Measurements from ENCODE around the gene ASB8.

The ASB8 gene

GRCh38 chr12:48119078-48119833, 38.1 kb downstream of the ASB8 start, which contains the start of gene PFKM:
PFKM (plus strand) TSS chr12:48119364; CDS start chr12:48122775, 3,411 bp downstream.
- no peak for TF ChIP-seq EGR1 (IDR thresholded peaks at IDR 0.05)
- TF ChIP-seq, protein P1, sequence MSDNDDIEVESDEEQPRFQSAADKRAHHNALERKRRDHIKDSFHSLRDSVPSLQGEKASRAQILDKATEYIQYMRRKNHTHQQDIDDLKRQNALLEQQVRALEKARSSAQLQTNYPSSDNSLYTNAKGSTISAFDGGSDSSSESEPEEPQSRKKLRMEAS (IDR thresholded peaks at IDR 0.05) = peak; percentile 58
- TF ChIP-seq CEBPB (IDR thresholded peaks at IDR 0.05) = no peak
- no peak for TF ChIP-seq FOXM1 (IDR thresholded peaks at IDR 0.05; ENCODE audit: borderline replicate concordance, low read depth)
- peak; percentile 23; the same call in 1 of the 2 replicates for TF ChIP-seq ZBTB7A (IDR thresholded peaks at IDR 0.05; ENCODE audit: low read depth)
- peak; percentile 79 for TF ChIP-seq TAF1 (IDR thresholded peaks at IDR 0.05; ENCODE audit: low read depth)
- TF ChIP-seq, protein P2, sequence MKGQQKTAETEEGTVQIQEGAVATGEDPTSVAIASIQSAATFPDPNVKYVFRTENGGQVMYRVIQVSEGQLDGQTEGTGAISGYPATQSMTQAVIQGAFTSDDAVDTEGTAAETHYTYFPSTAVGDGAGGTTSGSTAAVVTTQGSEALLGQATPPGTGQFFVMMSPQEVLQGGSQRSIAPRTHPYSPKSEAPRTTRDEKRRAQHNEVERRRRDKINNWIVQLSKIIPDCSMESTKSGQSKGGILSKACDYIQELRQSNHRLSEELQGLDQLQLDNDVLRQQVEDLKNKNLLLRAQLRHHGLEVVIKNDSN (IDR thresholded peaks at IDR 0.05) = no peak
- TF ChIP-seq EP300 (IDR thresholded peaks at IDR 0.05; ENCODE audit: borderline replicate concordance) = no peak; the same call in 1 of the 2 replicates
- TF ChIP-seq YY1 (IDR thresholded peaks at IDR 0.05; ENCODE audit: low read depth) = peak; percentile 71
- no peak for TF ChIP-seq NFIC (IDR thresholded peaks at IDR 0.05)
- no peak; the same call in 1 of the 2 replicates for TF ChIP-seq TCF12 (IDR thresholded peaks at IDR 0.05; ENCODE audit: low read depth)
- no peak for TF ChIP-seq RAD21 (IDR thresholded peaks at IDR 0.05; ENCODE audit: low read depth)
- no peak for TF ChIP-seq CREB1 (IDR thresholded peaks at IDR 0.05; ENCODE audit: low read depth)
- no peak for TF ChIP-seq TEAD4 (IDR thresholded peaks at IDR 0.05)
- TF ChIP-seq REST (IDR thresholded peaks at IDR 0.05; ENCODE audit: low read depth) = no peak

DNA sequence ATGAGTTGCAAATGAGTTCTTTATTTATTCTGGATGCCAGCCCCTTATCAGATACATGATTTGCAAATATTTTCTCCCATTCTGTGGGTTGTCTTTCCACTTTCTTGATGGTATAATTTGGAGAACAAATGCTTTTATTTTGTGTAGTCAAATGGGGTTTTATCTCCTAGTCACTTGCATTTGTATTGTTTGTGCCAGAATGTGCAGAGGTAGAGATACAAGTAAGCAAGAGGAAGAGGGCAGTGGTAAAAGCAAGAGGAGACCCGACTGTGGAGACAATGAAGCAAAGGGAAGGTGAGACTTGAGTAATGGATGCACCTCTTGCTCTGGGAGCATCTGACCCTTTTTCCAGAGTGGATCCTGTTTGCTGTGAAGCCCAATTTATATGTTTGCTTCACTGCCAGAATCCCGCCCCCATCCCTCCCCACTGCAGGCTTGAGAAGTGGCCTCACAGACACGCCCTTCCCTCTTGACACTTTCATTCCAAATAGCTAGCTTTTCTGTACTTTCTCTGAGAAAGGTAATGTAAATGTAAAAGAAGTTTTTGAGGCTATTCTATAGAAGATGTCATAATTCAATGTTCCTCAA, 38.9 kb downstream of the ASB8 start:
- TF ChIP-seq FOXM1 (IDR thresholded peaks at IDR 0.05; ENCODE audit: borderline replicate concordance, low read depth) (no peak), CEBPB (IDR thresholded peaks at IDR 0.05) (no peak), CREB1 (IDR thresholded peaks at IDR 0.05; ENCODE audit: low read depth) (no peak), EGR1 (IDR thresholded peaks at IDR 0.05) (no peak), TAF1 (IDR thresholded peaks at IDR 0.05; ENCODE audit: low read depth) (no peak), EP300 (IDR thresholded peaks at IDR 0.05; ENCODE audit: borderline replicate concordance) (no peak), NFIC (IDR thresholded peaks at IDR 0.05) (no peak), TEAD4 (IDR thresholded peaks at IDR 0.05) (no peak)
- TF ChIP-seq, protein P1 (IDR thresholded peaks at IDR 0.05) = no peak
- TF ChIP-seq, protein P2 (IDR thresholded peaks at IDR 0.05) = no peak

- TF ChIP-seq NFIC (IDR thresholded peaks at IDR 0.05) (no peak), ZBTB7A (IDR thresholded peaks at IDR 0.05; ENCODE audit: low read depth) (no peak), EGR1 (IDR thresholded peaks at IDR 0.05) (no peak), CEBPB (IDR thresholded peaks at IDR 0.05) (no peak), CREB1 (IDR thresholded peaks at IDR 0.05; ENCODE audit: low read depth) (no peak), TEAD4 (IDR thresholded peaks at IDR 0.05) (no peak), YY1 (IDR thresholded peaks at IDR 0.05; ENCODE audit: low read depth) (no peak), REST (IDR thresholded peaks at IDR 0.05; ENCODE audit: low read depth) (no peak), TAF1 (IDR thresholded peaks at IDR 0.05; ENCODE audit: low read depth) (no peak), TCF12 (IDR thresholded peaks at IDR 0.05; ENCODE audit: low read depth) (no peak)
- TF ChIP-seq, protein P1 (IDR thresholded peaks at IDR 0.05) = no peak
- TF ChIP-seq, protein P2 (IDR thresholded peaks at IDR 0.05) = no peak
Measured at GRCh38 chr12:48115957-48116356, 41.4 kb downstream of the ASB8 start.

DNA sequence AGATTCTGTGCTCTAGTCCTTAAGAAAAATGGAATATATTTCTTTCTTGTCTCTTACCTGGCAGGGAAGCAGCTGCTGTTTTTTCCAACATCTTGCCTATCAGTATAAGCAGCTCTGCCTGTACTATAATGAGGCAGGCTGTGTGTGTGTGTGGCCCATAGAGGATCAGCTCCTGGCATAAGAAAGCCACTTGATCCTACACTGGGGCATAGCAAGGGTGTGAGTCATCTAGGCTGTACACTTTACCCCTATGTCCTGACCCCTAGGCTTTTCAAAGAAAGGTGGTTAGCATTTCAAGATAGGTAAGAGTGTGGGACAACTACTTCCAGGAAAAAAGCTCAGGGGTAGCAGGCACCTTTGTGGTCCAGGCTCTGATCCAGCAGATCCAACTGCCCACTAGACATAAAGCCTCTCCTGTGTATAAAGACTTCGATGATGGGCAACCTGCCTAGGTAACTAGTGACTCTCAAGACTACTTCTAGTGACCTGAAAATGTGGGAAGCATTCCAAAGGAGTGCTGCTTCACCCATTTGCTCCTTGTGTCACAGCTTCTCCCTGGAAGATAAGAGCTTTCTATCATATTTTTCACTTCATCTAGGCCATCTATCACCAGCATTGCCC, 46.5 kb downstream of the ASB8 start:
- TF ChIP-seq FOXM1 (IDR thresholded peaks at IDR 0.05; ENCODE audit: borderline replicate concordance, low read depth) (no peak), TEAD4 (IDR thresholded peaks at IDR 0.05) (no peak)

All from Ishikawa (cell line).